ENCODE measurements around the gene CHD1L.
"Not testable (repeated sequence)": the region's sequence is repeated elsewhere in the genome, so short reads cannot be mapped to it uniquely, and the experiment has no call there.

CHD1L gene

DNA sequence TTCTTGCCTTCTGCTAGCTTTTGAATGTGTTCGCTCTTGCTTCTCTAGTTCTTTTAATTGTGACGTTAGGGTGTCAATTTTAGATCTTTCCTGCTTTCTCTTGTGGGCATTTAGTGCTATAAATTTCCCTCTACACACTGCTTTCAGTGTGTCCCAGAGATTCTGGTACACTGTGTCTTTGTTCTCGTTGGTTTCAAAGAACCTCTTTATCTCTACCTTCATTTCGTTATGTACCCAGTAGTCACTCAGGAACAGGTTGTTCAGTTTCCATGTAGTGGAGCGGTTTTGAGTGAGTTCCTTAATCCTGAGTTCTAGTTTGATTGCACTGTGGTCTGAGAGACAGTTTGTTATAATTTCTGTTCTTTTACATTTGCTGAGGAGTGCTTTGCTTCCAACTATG, 11.5 kb upstream of the CHD1L start:
- not testable (repeated sequence) for DNase-seq (ENCODE audit: low read depth in 2 of 2, low spot score in 1 of 2)

DNA sequence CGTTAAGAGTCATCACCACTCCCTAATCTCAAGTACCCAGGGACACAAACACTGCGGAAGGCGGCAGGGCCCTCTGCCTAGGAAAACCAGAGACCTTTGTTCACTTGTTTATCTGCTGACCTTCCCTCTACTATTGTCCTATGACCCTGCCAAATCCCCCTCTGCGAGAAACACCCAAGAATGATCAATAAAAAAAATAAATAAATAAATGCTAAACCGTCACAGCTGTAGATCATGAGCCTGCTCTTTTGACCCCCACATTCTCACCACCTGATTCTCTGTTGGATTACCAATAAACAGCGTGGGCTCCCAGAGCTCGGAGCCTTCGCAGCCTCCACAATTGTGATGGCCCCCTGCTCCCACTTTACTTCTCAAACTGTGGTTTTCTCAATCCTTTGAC, 8.6 kb upstream of the CHD1L start:
- DNase-seq (ENCODE audit: low read depth in 2 of 2, low spot score in 1 of 2), result not testable (repeated sequence)

DNA sequence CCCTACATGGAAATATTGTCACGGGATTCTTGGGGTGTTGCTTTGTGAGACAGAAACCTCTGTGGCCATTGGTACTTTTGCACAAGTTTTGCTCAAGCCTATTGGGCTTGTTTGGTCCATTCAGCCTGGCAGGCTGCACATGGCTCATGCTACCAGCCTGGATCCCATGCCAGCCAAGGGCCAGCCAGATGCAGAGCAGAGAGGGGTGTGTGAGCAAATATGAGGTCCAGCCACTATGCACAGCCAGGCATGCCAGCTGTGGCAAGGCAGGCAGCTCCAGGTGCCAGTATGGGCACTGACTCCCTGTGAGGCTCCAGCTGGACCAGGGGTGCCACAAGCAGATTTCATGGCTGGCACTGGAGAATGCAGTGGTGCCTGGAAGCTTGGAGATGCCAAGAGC, 6.7 kb upstream of the CHD1L start:
- DNase-seq (ENCODE audit: low read depth in 2 of 2, low spot score in 1 of 2), result no peak

DNA sequence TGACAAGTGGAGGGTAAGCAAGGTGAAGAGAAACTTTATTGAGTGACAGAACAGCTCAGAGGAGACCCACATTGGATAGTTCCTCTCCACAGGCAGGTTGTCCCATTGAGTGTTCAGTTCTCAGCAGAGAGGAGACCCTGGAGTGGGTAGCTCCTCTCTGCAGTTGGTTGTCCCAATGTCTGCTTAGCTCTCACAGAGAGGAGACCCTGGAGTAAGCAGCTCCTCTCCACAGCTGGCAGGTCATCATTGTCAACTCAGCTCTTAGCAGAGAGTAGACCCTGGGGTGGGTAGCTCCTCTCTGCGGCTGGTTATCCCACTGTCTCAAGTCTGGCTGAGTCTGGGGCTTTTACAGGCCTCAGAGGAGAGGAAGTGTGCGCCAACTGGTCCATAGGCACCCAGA, 6.0 kb upstream of the CHD1L start:
- no peak for DNase-seq (ENCODE audit: low read depth in 2 of 2, low spot score in 1 of 2)

DNA sequence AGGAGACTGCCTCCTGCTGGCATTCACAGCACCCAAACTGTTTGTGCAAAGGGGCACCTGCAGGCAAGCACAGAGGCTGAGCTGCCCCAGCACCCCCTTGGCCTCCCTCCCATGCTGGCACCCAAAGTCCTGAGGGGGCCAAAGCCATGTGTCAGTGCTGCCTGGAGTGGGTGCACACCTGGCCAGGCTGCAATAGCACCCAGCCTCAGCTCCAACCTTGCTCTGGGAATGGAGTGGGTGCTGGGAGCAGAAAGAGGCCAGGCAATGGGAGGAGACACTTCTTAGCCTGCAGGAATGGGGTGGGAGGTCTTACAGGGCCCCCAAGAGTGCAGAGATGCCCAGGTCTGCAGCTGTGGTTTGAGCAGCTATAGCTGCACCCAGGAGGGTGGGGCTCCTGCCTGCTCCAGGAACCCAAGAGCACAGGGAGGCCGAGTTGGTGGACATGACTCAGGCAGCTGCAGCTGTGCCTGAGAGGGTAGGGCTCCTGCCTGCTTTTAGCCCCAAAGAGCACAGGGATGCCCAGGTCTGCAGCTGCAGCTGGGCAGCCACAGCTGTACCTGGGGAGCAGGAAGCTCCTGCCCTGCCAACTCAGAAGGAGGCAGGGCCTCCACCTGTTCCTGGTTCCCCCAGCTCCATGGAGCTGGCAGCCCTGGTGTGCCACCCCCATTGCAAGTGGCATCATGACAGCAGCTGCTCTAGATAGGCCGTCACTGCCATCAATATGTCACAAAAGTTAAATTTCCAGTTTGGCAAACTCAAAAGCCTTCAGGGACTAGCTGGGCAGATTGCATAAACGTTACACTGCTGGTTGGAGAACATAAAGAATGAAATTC, 5.3 kb upstream of the CHD1L start:
- DNase-seq (ENCODE audit: low read depth in 2 of 2, low spot score in 1 of 2), result no peak

DNA sequence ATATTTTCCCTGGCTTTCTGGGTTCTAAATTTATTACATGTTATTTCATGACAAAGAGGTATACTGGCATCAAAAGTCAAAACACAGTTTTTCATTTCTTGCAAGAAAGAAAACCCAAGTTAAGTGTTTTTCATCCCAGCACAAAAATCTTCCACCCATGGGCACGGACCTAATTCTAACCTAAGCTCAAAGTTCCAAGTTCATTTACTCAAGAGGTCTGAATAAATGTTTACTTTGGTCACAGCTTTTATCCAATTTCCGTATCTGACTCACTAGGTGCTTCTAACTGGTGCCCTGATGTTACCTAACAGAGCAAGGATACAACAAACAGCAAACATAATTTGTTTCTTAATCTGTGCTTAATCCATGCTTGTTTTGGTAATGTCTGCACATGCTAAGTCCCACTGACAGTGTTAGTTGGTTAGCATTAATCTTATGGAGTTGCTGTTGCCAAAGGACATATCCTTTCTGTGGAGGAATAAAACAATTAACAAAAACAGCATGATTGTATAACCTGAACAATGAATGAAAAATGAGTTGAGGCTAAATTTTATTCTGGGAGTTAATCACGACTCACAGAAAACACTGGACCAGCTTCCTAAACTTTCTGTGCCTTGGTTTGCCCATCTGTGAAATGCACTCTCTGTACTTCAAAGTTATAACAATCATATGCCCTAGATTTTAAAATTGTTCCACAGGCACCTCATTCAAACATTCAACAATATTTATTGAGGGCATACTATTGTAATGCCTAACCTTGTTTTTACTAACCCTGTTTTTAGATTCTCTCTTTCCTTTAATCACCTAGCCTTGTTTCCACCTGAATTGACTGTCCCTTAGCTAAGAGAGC, 4.2 kb upstream of the CHD1L start:
- no peak for DNase-seq (ENCODE audit: low read depth in 2 of 2, low spot score in 1 of 2)

DNA sequence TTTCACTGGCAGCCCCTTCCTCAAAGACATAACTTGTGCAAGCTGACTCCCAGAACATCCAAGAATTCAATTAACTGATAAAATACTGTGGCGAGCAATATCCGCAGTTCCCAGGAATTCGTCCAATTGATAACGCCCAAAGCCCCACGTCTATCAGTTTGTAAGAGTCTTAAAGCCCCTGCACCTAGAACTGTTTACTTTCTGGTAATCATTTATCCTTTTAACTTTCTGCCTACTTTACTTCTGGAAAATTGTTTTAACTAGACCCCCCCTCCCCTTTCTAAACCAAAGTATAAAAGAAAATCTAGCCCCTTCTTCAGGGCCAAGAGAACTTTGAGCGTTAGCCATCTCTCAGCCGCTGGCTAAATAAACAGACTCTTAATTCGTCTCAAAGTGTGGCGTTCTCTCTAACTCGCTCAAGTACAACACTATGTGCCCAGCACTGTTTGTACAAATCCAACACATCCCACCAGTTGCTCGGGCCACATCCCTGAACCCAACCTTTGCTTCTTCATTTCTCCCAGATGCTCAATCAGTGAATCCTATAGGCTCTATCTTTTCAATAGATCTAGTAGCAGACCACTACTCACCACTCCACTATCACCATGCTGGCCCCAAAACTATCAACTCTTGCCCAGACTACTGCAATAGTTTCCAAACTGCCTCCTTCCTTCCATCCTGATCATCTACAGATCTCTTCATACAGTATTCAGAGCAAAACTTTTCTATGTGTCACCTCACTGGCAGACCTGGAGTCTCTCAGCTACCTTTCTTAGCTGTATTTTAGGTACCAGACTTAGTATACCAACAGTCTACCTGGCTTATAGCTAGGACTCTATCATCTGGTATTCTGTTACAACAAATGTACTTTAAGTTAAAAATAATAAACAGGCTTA, 3.3 kb upstream of the CHD1L start:
- no peak for DNase-seq (ENCODE audit: low read depth in 2 of 2, low spot score in 1 of 2)

DNA sequence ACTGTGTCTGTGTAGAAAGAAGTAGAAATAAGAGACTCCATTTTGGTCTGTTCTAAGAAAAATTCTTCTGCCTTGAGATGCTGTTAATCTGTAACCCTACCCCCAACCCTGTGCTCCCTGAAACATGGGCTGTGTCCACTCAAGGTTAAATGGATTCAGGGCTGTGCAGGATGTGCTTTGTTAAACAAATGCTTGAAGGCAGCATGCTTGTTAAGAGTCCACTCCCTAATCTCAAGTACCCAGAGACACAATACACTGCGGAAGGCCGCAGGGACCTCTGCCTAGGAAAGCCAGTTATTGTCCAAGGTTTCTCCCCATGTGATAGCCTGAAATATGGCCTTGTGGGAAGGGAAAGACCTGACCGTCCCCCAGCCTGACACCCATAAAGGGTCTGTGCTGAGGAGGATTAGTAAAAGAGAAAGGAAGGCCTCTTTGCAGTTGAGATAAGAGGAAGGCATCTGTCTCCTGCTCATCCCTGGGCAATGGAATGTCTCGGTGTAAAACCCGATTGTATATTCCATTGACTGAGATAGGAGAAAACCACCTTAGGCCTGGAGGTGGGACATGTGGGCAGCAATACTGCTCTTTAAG, 2.3 kb upstream of the CHD1L start:
- not testable (repeated sequence) for DNase-seq (ENCODE audit: low read depth in 2 of 2, low spot score in 1 of 2)

DNA sequence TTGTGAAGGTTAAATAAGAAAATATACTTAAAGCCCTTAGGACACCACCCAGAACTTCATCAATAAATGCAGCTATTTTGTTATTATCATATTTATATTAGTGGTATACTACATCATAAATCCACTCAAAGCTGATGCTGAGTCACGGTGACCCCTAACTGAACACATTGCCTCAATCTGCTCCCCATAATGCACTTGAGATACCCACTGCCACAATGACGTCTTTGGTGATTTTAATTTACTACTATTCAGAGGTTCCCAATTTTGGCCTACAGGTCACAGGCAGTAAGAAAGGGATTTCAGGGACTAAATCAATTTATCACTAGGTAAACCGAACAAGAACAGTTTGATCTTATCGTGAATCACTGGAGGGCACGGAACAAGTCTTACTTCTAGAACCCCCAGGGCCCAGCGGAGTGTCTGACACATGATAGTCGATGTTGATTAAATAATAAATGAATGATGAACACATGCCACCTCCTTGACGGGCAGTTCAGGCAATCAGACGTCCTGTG, 493 bp upstream of the CHD1L start:
- DNase-seq (ENCODE audit: low read depth in 2 of 2, low spot score in 1 of 2), result no peak

DNA sequence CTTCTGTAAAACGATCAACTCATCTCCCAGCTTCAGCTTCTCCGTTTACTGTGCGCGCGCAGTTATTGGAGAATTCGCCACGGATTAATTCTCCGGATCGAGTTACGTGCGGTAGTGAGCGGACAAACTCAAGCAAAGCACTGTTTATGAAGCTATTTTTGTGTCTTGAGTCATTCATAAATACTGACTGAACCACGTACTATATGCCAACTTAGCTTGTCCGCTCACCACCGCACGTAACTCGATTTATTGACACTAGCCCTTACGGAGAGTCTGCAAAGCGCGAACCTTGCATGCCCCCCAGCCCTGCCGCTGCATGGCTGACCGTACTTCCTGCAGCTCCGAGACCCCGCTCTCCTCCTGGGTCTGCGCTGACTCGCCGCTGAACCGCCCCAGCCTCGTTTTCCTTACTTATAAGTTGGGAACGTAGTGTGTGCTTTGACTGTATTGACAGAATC, 773 bp downstream of the CHD1L start:
- DNase-seq (ENCODE audit: low read depth in 2 of 2, low spot score in 1 of 2), result no peak

DNA sequence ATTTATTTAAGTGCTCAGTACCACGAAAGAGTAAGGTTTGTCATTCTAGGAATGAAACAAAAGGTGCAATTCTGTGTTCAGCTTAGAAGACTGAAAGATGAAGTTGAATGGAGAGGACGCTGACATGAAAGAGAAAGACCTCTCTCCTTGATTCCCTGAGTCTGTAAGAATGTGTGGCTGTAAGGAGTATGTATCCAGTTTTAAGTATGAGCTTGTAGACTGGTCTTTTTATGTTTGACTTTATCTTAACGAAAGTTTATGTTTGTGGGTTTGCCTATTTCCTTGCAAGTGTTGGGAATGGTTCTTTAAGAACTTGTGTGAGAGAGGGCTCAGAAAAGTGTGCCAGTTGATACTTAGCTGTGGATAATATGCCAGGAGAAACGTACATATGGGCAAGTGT, 1.4 kb downstream of the CHD1L start:
- DNase-seq (ENCODE audit: low read depth in 2 of 2, low spot score in 1 of 2), result no peak

DNA sequence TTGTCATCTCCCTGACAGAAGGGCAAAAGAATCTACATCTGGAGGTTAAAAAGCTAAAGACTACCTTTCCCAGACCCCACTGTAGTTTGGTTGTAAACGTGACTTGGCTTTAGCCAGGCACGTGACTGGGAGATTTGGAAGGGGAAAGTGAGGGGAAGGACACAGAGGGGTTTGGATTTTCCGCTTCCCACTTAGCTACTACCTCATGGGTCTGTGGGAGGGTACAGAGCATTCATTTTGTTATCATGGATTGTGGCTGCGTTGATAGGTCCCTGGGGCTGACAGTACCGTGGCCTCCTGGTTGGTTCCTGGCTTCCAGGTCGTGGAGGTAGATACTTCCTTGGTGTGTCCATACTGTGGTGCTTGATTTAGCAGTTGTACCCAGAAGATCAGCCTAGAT, 2.6 kb downstream of the CHD1L start:
- no peak for DNase-seq (ENCODE audit: low read depth in 2 of 2, low spot score in 1 of 2)

DNA sequence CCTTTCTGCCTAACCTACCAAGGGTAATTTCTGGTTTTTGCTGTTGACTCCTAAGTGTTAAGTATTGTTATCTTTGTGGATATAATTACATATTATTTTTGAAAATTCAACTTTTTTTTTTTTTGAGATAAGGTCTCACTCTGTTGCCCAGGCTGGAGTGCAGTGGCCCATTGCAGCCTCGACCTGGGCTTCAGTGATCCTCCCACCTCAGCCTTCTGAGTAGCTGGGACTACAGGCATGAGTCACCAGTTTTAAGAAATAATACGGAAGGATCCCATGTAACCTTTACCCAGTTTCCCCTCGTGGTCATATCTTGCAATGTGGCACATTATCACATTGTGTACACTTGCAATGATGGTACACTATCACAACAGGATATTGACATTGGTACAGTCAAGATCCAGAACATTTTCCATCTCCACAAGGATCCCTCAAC, 3.1 kb downstream of the CHD1L start:
- DNase-seq (ENCODE audit: low read depth in 2 of 2, low spot score in 1 of 2), result no peak

DNA sequence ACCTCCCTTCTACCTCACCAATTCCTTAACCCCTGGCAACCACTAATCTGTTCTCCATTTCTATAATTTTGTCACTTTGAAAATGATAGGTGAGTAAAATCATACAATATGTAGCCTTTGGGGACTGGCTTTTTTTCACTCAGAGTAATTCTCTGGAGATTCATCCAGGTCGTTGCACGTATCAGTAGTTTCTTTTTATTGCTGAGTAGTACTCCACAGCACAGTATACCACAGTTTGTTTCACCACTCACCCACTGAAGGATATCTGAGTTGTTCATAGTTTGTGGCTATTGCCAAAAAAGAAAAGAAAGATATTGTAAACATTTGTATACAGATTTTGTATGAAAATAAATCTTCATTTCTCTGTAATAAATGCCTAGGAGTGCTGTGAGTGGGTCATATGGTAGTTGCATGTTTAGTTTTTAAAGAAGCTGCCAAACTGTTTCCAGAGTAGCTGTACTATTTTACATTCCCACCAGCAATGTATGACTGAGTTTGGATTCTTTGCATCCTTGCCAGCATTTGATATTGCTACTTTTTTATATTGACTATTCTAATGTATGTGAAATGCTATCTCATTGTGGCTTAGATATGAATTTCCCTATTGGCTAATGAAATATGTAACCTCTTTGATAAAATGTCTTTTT, 3.7 kb downstream of the CHD1L start:
- DNase-seq (ENCODE audit: low read depth in 2 of 2, low spot score in 1 of 2), result no peak

DNA sequence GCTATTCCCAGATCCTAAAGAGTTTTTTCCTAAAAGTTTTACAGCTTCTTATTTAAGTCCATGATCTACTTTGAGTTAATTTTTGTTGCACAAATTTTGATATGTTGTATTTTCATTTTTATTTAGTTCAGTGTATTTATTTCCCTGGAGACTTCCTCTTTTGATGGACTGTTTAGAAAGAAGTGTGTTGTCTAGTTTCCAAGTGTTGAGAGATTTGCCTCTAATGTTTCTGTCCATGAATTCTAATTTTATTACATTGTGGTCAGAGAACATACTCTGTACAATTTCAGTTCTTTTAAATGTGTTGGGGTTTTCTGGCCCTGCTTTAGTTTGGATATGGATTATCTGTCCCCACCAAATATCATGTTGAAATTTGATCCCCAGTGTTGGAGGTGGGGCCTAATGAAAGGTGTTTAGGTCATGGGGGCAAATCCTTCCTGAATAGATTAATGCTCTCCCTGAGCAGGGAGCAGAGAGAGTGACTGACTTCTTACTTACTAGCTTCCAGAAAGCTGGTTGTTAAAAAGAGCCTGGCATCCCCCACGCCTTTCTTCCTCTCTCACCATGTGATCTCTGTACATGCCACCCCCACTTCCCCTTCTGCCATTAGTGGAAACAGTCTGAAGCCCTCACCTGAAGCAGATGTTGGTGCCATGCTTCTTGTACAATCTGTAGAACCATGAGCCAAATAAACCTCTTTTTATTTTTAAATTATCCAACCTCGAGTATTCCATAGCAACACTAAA, 4.6 kb downstream of the CHD1L start:
- DNase-seq (ENCODE audit: low read depth in 2 of 2, low spot score in 1 of 2), result no peak

DNA sequence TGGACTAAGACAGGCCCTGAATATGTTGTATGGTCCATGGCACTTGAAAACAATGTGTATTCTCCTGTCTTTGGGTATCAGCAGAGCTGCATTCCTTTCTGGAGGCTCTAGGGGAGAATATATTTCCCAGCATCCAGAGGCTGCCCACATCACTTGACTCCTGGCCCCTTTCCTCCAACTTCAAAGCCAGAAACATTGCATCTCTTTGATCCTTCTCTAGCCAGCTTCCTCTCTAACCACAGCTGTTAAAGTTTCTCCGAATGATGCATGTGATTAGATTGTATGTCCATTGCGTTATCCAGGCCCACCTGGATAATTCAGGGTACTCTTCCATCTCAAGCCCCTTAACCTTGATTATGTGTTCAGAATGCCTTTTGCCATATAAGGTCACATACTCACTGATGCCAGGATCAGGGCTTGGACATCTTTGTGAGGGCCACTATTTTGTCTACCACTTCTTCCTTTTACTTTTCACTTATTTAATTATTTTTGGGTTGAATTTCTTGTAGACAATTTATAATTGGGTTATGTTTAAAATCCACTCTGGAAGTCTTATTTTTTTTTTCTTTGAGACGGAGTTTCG, 5.3 kb downstream of the CHD1L start:
- no peak for DNase-seq (ENCODE audit: low read depth in 2 of 2, low spot score in 1 of 2)

DNA sequence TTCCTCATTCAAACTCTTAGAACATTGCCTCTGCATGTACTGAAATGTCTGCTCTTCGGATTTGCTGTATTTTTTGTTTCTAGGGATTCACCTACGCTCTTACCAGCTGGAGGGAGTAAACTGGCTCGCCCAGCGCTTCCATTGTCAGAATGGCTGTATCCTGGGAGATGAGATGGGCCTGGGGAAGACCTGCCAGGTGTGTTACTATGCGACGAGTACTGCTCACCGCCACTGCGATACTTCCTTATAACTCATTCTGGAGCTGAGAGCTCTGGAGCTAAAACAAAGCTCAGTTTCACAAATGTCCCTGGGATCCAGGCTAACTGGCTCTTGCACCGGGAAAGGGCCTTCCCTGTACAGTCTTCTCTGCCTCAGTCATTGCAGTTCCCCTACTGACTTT, 10.1 kb downstream of the CHD1L start:
- no peak for DNase-seq (ENCODE audit: low read depth in 2 of 2, low spot score in 1 of 2)

DNA sequence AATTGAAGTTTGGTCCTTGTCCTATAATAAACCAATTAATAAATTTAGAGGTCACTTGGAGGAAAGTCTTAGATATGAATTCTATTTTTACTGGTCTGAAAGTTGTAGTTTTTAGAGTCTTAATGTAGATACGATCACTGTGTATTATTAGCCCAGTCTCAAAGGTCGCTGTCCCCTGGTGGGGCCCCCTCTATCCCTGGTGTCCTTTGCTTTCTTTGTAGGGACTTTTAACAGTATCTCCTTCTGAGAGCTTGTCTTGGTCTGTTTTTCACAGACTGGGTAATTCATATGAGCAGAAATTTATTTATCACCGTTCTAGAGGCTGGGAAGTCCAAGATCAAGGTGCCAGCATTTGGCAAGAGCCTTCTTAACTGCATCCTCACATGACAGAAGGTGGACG, 18.5 kb downstream of the CHD1L start:
- DNase-seq (ENCODE audit: low read depth in 2 of 2, low spot score in 1 of 2), result no peak

DNA sequence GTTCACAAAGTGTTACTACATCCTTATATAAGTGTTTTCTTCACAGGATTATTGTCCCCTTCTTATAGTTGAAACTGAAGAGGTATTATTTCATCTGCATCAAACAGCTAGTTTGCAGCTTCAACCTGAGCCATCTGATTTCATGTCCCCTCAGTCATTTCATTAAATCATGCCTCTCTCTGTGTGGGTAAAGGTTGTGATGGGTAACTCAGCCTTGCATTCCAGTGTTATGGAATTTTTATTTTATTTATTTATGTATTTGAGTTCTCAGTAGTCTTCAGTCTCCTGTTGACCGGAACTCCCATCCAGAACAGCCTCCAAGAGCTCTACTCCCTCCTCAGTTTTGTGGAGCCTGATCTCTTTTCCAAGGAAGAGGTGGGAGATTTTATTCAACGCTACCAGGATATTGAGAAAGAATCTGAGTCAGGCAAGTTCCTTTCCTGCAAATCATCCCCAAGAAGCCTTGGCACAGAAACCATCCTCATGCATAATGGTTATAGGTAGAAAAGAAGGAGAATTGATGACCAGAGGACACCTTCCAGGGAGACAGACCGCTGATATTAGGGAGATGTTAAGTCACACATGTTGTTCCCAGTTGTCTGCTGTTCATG, 21.8 kb downstream of the CHD1L start:
- DNase-seq (ENCODE audit: low read depth in 2 of 2, low spot score in 1 of 2), result no peak
